Retinal pigment epithelial cell (primary cell): ENCODE data around the gene PPP2R5C.
A peak's percentile ranks its signal among the peaks of the same experiment; 100 is the strongest.
"Not testable (repeated sequence)": the region's sequence is repeated elsewhere in the genome, so short reads cannot be mapped to it uniquely, and the experiment has no call there.

Source experiments
- DNase-seq: peaks from one replicate; pipeline ENCODE4 v3.0.0-alpha.2; 2010; ENCODE audit warnings: low read depth
- H3K4me3 ChIP-seq: 2 replicates; pipeline ENCODE4 v1.5.1; 2011; ENCODE audit warnings: mild to moderate bottlenecking, low read length, control low read depth, moderate library complexity
- CTCF ChIP-seq: conservative IDR thresholded peaks from 2 replicates; pipeline ENCODE4 v1.5.1; 2011; ENCODE audit warnings: low read depth, low read length, control low read depth, inconsistent platforms

Gene PPP2R5C

GRCh38 chr14:101790232-101790631 is 28.7 kb downstream of the PPP2R5C start:
- DNase-seq = no peak
- TF ChIP-seq CTCF = no peak
- H3K4me3 ChIP-seq = no peak overlapping the region

- DNase-seq = peak; percentile 48
- peak overlapping the region; percentile 20 for H3K4me3 ChIP-seq
- no peak for TF ChIP-seq CTCF
These were observed 30.5 kb downstream of the PPP2R5C start for GRCh38 chr14:101791919-101792572.

GRCh38 chr14:101796016-101796415 is 34.5 kb downstream of the PPP2R5C start:
- no peak overlapping the region for H3K4me3 ChIP-seq
- TF ChIP-seq CTCF = no peak
- no peak for DNase-seq

GRCh38 chr14:101796479-101796878 is 35.0 kb downstream of the PPP2R5C start:
- no peak overlapping the region for H3K4me3 ChIP-seq
- no peak for DNase-seq
- no peak for TF ChIP-seq CTCF

GRCh38 chr14:101797856-101798255 is 36.3 kb downstream of the PPP2R5C start:
- DNase-seq = no peak
- no peak overlapping the region for H3K4me3 ChIP-seq
- no peak for TF ChIP-seq CTCF

- DNase-seq, H3K4me3 ChIP-seq: not testable (repeated sequence)
These were observed 42.9 kb downstream of the PPP2R5C start for GRCh38 chr14:101804373-101804772.

- not testable (repeated sequence) for H3K4me3 ChIP-seq, DNase-seq
These were observed 44.7 kb downstream of the PPP2R5C start for GRCh38 chr14:101806252-101806651.

GRCh38 chr14:101808020-101808641 is 46.6 kb downstream of the PPP2R5C start:
- DNase-seq = no peak
- no peak overlapping the region for H3K4me3 ChIP-seq
- TF ChIP-seq CTCF = peak; percentile 36
